Activated T-helper 17 cell treated with anti-CD3 and anti-CD28 coated beads, Interleukin-2, amount 50 U/mL, for 72 hours (primary cell): Measurements from ENCODE around the gene IGFBP7. TPM values are rescaled to one million over a fixed set of nuclear protein-coding genes. Genes with fewer than 3 reads are reported as not detected.

Experiments used
- ATAC-seq: fragments of 150-1000 bp; cut with Tn5 transposase; replicated peaks from 2 replicates; pipeline ENCODE4 v1.10.0; 2021; ENCODE audit warnings: mild to moderate bottlenecking, moderate library complexity
- H3K27ac Mint-ChIP-seq: one replicate; pipeline ENCODE4 v1.8.0; 2022; ENCODE audit warnings: mixed read lengths
- H3K27me3 Mint-ChIP-seq: one replicate; pipeline ENCODE4 v1.8.0; 2022; ENCODE audit warnings: mixed read lengths
- H3K36me3 Mint-ChIP-seq: one replicate; pipeline ENCODE4 v1.8.0; 2022; ENCODE audit warnings: low read depth, mild to moderate bottlenecking, mixed read lengths
- H3K4me1 Mint-ChIP-seq: one replicate; pipeline ENCODE4 v1.8.0; 2022; ENCODE audit warnings: mixed read lengths
- H3K4me3 Mint-ChIP-seq: one replicate; pipeline ENCODE4 v1.8.0; 2022; ENCODE audit warnings: mild to moderate bottlenecking, mixed read lengths
- H3K9me3 Mint-ChIP-seq: one replicate; pipeline ENCODE4 v1.8.0; 2022; ENCODE audit warnings: mixed read lengths
- total RNA-seq, 2 donors: library from RNA; stranded (reverse); gene quantifications; one replicate each; pipeline ENCODE4 v1.2.3, GENCODE V29; 2022

The IGFBP7 gene
- total RNA-seq, 2 donors from 2014 or later: not detected

DNA sequence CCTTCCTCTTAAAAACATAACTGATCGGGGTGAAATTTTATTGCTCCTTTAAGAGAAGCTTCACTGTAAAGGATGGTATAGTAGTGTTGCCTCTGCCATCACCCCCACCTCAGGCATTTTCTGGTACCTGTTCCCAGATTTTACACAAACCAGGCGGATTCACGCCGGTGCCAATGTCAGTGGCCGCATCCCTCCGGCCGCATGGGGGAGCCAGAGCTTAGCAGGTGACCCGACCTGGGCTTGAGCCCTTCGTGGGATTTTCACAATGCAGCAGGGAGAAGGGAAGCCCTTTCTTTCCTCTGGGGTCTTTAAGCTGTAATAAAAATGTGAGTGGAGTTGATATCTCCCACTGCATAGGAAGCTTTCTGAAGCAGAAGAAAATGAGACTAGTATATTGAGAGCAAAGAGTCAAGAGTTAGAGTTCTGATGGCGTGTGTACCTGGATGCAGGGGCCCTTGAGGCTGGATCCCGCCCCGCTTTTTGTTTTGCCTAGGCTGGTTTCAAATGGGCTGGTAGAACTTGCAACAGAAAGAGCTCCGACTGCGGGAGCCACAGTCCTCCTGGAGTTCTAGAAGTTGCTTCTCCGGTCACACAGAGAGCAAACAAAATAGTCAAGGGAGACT is 72.1 kb downstream of the IGFBP7 start:
- no peak for ATAC-seq
- Mint-ChIP-seq H3K4me1 (no peaks in the 10 kb centered on the region), H3K27ac (no peak overlapping the region), H3K27me3 (peaks cover 20% of the 10 kb centered on the region), H3K36me3 (peaks cover 1% of the 10 kb centered on the region), H3K4me3 (no peak overlapping the region), H3K9me3 (no peaks in the 10 kb centered on the region)

DNA sequence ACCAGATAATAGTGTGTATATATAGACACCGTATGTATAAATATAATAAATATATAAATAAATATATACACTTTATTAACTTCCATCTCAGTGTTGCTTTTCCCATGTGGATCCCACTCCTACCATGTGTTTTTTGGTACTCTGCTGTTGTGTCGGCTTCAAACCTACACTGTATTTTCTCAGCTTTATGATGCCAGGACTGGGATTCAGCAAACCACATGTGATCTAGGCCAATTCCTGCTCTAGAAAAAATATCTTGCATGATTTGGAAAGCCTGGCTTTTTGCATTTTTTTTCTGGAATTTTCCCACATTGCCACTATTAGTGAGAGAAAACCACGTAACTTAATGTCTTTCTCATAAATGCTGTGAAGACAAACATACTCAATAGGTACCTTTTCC is 75.7 kb downstream of the IGFBP7 start:
- Mint-ChIP-seq H3K27me3 (peaks cover 12% of the 10 kb centered on the region), H3K27ac (no peak overlapping the region), H3K4me1 (no peaks in the 10 kb centered on the region), H3K4me3 (no peak overlapping the region), H3K9me3 (no peaks in the 10 kb centered on the region), H3K36me3 (peaks cover 37% of the 10 kb centered on the region)
- ATAC-seq: no peak

DNA sequence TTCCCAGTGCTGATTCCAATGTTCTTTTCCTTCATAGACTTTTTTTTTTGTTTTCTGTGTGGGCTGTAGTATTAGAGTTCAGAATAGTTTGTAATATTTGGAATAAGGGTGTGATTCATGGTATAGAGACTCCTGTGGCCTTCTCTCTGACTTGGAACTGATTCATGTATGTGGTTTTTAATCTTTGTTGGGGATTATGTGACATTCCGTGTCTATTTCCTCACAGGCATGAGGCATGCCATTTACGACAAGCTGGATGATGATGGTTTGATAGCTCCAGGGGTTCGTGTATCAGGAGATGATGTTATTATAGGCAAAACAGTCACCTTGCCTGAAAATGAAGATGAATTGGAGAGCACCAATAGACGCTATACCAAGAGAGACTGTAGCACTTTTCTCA is 87.1 kb downstream of the IGFBP7 start:
- H3K27ac Mint-ChIP-seq: no peak overlapping the region
- H3K4me1 Mint-ChIP-seq: no peaks in the 10 kb centered on the region
- no peak overlapping the region for H3K4me3 Mint-ChIP-seq
- H3K27me3 Mint-ChIP-seq: no peaks in the 10 kb centered on the region
- no peak for ATAC-seq
- peaks cover 97% of the 10 kb centered on the region for H3K36me3 Mint-ChIP-seq
- H3K9me3 Mint-ChIP-seq: no peaks in the 10 kb centered on the region

DNA sequence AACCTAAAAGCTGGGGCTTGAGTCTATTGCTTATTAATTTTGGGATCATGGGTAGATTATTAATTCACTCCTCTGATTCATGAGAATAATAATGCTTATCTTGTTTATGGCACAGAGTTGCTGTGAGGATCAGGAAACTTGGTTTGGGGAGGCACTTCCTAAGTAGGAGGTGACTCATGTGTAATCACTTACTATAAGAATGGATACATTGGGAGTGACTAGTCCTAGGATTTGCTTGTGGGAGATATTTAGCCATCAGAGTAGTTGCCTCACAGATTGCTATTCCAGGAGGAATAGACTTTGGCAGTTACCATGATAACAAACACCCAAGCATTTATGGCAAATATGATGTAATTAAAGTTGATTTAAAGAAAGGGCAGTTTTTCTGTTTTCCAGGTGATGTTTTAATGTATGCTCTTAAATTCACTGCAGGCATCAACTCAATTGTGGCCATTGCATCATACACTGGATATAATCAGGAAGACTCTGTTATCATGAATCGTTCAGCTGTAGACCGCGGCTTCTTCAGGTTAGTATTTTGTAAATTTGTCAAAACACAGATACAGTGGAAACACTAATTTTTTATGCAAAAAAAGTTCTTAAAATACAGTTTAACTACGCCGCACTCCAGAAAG is 89.6 kb downstream of the IGFBP7 start:
- ATAC-seq: no peak
- no peaks in the 10 kb centered on the region for H3K27me3 Mint-ChIP-seq
- H3K27ac Mint-ChIP-seq: no peak overlapping the region
- H3K4me3 Mint-ChIP-seq: no peak overlapping the region
- H3K4me1 Mint-ChIP-seq: no peaks in the 10 kb centered on the region
- H3K36me3 Mint-ChIP-seq: peaks cover 99% of the 10 kb centered on the region
- no peaks in the 10 kb centered on the region for H3K9me3 Mint-ChIP-seq

DNA sequence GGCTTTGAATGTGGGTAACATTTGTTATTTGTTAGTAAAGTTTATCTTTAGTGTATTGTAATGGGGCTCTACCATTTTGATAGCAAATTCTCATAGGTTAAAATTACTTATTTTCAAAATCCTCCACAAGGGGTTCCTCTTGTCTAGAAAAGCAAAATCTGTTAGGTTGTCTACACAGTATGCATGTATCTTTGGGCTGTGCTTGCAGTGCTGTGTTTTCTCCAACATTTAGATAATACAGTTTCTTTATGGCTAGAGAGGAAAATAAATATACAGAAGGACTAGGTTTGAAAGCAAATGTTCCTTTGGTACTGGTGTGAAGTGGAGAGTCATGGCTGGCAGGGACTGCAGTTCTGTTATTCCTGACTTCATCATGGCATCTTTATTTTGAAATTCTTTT is 91.2 kb downstream of the IGFBP7 start:
- no peaks in the 10 kb centered on the region for H3K4me1 Mint-ChIP-seq
- ATAC-seq: no peak

DNA sequence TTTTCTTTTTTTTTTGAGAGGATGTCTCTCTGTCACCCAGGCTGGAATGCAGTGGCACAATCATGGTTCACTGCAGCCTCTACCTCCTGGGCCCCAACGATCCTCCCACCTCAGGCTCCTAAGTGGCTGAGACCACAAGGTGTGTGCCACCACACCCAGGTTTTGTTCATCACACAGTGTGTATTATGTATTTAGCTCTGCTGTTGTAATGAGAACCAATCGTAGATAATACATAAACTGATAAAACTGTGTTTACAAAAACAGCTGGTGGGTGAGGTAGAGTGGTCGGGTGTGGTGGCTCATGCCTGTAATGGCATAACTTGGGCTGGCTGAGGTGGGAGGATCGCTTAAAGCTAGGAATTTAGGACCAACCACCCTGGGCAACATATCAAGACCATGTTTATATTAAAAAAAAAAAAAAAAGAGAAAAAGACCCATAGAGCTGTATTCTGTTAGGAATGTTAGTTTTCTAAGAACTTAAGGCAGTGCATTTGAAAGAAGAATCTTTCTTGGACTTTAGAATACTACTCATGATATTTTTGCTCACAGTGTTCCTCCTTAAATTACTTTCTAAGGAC is 96.6 kb downstream of the IGFBP7 start:
- Mint-ChIP-seq H3K4me1 (peaks cover 6% of the 10 kb centered on the region), H3K4me3 (no peak overlapping the region), H3K27me3 (no peaks in the 10 kb centered on the region), H3K36me3 (peaks cover 97% of the 10 kb centered on the region), H3K9me3 (no peaks in the 10 kb centered on the region), H3K27ac (no peak overlapping the region)
- ATAC-seq: no peak

More for the DNA sequence above, 91.2 kb downstream of the IGFBP7 start:
- no peak overlapping the region for H3K4me3 Mint-ChIP-seq
- H3K9me3 Mint-ChIP-seq: no peaks in the 10 kb centered on the region
- peaks cover 99% of the 10 kb centered on the region for H3K36me3 Mint-ChIP-seq
- no peaks in the 10 kb centered on the region for H3K27me3 Mint-ChIP-seq
- H3K27ac Mint-ChIP-seq: no peak overlapping the region

DNA sequence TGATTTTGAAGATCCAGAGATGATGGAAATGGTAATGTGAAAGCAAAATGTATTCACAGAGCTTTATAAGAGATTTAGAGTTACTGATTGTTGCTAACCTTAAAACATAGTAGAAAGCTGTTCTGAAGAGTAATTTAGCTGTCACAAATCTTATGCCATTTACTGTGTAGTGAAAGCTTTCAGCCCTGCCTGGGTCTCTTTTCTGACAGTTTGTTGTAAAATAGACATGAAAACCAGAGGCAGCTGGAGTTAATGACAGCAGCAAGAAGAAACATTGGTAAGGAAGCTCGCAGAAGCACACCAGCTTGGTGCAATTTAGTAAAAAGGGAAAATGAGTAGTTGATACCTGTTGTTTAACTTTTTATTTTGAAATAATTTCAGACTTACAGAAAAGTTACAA is 110.4 kb downstream of the IGFBP7 start:
- no peak overlapping the region for H3K27ac Mint-ChIP-seq

DNA sequence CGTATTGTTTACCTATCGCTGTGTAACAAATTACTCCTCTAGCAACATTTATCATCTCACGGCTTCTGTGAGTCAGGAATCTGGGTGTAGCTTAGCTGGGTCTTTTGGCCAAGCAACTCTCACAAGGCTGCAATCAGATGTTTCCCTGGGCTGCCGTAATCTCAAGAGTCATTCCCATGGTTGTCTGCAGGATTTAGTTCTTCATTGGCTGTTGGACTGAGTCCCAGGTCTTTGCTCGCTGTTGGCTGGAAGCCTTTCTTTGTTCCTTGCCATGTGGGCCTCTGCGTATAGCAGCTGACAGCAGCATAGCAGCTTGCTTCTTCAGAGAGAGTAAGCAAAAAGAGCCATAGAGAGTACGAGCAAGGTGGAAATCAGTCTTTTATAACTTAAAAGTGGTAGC is 114.7 kb downstream of the IGFBP7 start:
- peaks cover 100% of the 10 kb centered on the region for H3K36me3 Mint-ChIP-seq
- peaks cover 16% of the 10 kb centered on the region for H3K4me1 Mint-ChIP-seq
- H3K27ac Mint-ChIP-seq: no peak overlapping the region
- no peaks in the 10 kb centered on the region for H3K9me3 Mint-ChIP-seq
- no peaks in the 10 kb centered on the region for H3K27me3 Mint-ChIP-seq
- ATAC-seq: no peak
- H3K4me3 Mint-ChIP-seq: no peak overlapping the region

More for the DNA sequence above, 110.4 kb downstream of the IGFBP7 start:
- peaks cover 6% of the 10 kb centered on the region for H3K4me1 Mint-ChIP-seq
- H3K4me3 Mint-ChIP-seq: no peak overlapping the region
- no peaks in the 10 kb centered on the region for H3K27me3 Mint-ChIP-seq
- no peak for ATAC-seq
- H3K9me3 Mint-ChIP-seq: no peaks in the 10 kb centered on the region
- H3K36me3 Mint-ChIP-seq: peaks cover 100% of the 10 kb centered on the region

DNA sequence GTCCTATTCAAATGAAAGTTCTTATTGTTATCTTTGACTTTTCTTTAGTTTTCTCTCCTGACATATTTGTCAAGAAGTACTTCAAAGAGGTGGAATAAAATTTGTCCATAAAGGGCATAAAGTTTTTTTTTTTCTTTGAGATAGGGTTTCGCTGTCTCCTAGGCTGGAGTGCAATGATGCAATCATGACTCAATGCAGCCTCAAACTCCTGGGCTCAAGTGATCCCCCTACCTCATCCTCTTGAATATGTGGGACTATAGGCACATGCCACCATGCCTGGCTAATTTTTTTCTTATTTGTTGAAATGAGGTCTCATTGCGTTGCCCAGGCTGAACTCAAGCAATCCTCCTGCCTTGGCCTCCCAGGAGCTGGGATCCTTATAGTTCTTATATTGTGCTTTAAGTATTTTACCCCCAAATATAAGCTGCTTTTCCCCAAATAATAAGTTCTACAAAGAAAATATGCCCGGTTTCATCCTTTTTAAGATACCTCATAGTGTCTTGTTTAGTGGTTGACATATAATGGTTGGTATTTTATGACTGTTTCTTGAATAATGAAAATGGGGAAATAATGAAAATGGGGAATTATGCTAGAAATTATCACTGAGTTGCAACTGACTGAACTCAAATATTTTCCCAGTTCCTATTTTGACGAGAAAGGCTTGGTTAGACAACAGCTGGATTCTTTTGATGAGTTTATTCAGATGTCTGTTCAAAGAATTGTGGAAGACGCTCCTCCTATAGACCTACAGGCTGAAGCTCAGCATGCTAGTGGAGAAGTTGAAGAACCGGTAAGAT is 119.9 kb downstream of the IGFBP7 start:
- Mint-ChIP-seq H3K36me3 (peaks cover 99% of the 10 kb centered on the region), H3K27me3 (no peaks in the 10 kb centered on the region), H3K9me3 (no peaks in the 10 kb centered on the region), H3K4me3 (no peak overlapping the region), H3K4me1 (peaks cover 21% of the 10 kb centered on the region), H3K27ac (peak overlapping the region; percentile 73)
- no peak for ATAC-seq

DNA sequence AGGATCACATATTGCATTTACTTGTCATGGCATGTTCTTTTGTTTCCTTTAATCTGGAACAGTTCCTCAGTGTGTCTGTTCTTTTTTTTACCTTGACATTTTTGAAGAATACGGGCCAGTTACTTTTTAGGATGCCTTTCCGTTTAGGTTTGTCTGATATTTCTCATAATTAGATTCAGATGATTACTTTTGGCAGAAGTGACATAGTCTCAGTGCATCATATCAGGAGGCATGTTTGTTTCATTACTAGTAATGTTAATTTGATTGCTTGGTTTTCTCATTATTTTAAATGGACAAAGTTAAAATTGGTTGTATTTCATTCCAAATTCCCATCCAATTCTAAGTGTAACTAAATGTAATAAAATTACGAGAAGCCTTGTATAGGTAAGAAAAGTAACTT is 123.2 kb downstream of the IGFBP7 start:
- no peak overlapping the region for H3K4me3 Mint-ChIP-seq
- no peaks in the 10 kb centered on the region for H3K27me3 Mint-ChIP-seq
- peaks cover 95% of the 10 kb centered on the region for H3K36me3 Mint-ChIP-seq
- no peak overlapping the region for H3K27ac Mint-ChIP-seq
- no peaks in the 10 kb centered on the region for H3K9me3 Mint-ChIP-seq
- H3K4me1 Mint-ChIP-seq: peaks cover 41% of the 10 kb centered on the region
- no peak for ATAC-seq

DNA sequence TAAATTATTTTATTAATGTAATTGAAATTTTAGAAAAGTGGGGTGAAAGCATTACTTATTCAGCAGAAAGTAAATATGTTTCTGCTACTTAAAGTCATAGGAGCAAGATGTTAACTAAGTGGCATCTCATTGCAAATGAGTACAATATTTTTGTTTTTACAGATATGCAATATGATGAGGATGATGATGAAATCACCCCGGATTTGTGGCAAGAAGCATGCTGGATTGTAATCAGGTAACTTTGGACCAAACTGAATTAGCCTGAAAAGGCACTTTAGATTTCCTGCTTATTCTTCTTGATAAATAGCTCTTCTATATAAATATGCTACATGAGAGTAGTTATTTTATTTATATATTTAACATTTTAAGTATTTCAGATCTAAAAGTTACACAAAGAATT is 124.0 kb downstream of the IGFBP7 start:
- Mint-ChIP-seq H3K27ac (no peak overlapping the region), H3K9me3 (no peaks in the 10 kb centered on the region), H3K4me1 (peaks cover 44% of the 10 kb centered on the region), H3K27me3 (no peaks in the 10 kb centered on the region), H3K4me3 (no peak overlapping the region), H3K36me3 (peaks cover 95% of the 10 kb centered on the region)
- ATAC-seq: no peak

DNA sequence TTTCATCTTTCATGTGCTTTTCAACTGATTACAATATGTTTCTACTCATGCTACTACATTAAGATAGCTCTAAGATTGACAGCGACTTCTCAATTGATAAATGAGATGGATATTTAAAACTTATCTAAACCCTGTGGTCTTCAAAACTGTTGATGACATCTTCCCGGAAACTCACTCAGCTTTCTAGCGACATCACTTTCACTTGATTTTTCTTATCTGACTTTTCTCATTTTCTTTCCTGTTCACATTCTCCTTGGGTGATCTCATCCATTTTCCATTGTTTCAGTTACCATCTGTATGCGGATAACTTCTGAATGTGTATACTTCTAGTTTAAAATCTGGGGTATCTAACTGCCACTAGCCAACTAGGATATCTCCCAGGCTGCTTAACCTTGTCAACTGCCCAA is 128.4 kb downstream of the IGFBP7 start:
- H3K9me3 Mint-ChIP-seq: no peaks in the 10 kb centered on the region
- H3K4me1 Mint-ChIP-seq: peaks cover 26% of the 10 kb centered on the region
- no peaks in the 10 kb centered on the region for H3K27me3 Mint-ChIP-seq
- H3K4me3 Mint-ChIP-seq: peak overlapping the region; percentile 100
- H3K27ac Mint-ChIP-seq: peak overlapping the region; percentile 84
- no peak for ATAC-seq
- H3K36me3 Mint-ChIP-seq: peaks cover 90% of the 10 kb centered on the region
